Measurements from ENCODE around the gene TLCD3B. TPM values are rescaled to one million over a fixed set of nuclear protein-coding genes. Genes with fewer than 3 reads are reported as not detected.

The TLCD3B gene
- total and polyA plus RNA-seq, 2 experiments from 2014 or later = 0.13 TPM; not detected in 1

- peak overlapping the region; percentile 35 for H3K27ac ChIP-seq
- in situ Hi-C loops (cut with MboI) = no loop called here
- peaks cover 35% of the 10 kb centered on the region for H3K4me1 ChIP-seq (ENCODE audit: insufficient read depth)
- H4K20me1 ChIP-seq (ENCODE audit: insufficient read depth) = peaks cover 26% of the 10 kb centered on the region; the same call in 1 of the 2 replicates
- peaks cover 73% of the 10 kb centered on the region for H3F3A ChIP-seq (ENCODE audit: insufficient read depth)
- peaks cover 66% of the 10 kb centered on the region for H3K79me2 ChIP-seq (ENCODE audit: insufficient read depth)
- peak; percentile 65 for DNase-seq
- H3K9me3 ChIP-seq (ENCODE audit: low read depth) = no peaks in the 10 kb centered on the region
- H2AFZ ChIP-seq = no peak overlapping the region
- peak overlapping the region; percentile 92 for H3K9ac ChIP-seq
- no peaks in the 10 kb centered on the region for H3K27me3 ChIP-seq (replicated peaks; ENCODE audit: insufficient read depth)
- peak overlapping the region; percentile 82 for H3K4me3 ChIP-seq
- H3K9me2 ChIP-seq (ENCODE audit: insufficient read depth) = no peaks in the 10 kb centered on the region
- no peak for TF ChIP-seq EZH2 (IDR thresholded peaks at IDR 0.05; ENCODE audit: insufficient read depth, poor library complexity, severe bottlenecking)
- no peak for TF ChIP-seq EZH2phosphoT487 (IDR thresholded peaks at IDR 0.05; ENCODE audit: insufficient read depth, low read depth)
- peaks cover 60% of the 10 kb centered on the region for H3K36me3 ChIP-seq (ENCODE audit: low read depth)
- H3K4me2 ChIP-seq (ENCODE audit: unreplicated experiment) = peak overlapping the region; percentile 91
- WGBS, 2 experiments (ENCODE audit: low coverage in 1 of 2, low lambda C conversion rate in 2 of 2, missing lambda C conversion rate in 2 of 2) = 86 to 89% methylated on average over 17 of the region's 17 CpGs
Measured at GRCh38 chr16:30068750-30069610, 37.9 kb upstream of the TLCD3B start.

GRCh38 chr16:30068333-30068732 is 37.3 kb upstream of the TLCD3B start:
- no peaks in the 10 kb centered on the region for H3K9me3 ChIP-seq (ENCODE audit: low read depth)
- DNase-seq = no peak
- TF ChIP-seq EZH2 (IDR thresholded peaks at IDR 0.05; ENCODE audit: insufficient read depth, poor library complexity, severe bottlenecking) = no peak
- TF ChIP-seq EZH2phosphoT487 (IDR thresholded peaks at IDR 0.05; ENCODE audit: insufficient read depth, low read depth) = no peak
- H3F3A ChIP-seq (ENCODE audit: insufficient read depth) = peaks cover 71% of the 10 kb centered on the region
- peak overlapping the region; percentile 35 for H3K27ac ChIP-seq
- H3K4me2 ChIP-seq (ENCODE audit: unreplicated experiment) = peak overlapping the region; percentile 91
- no peaks in the 10 kb centered on the region for H3K9me2 ChIP-seq (ENCODE audit: insufficient read depth)
- WGBS, 2 experiments (ENCODE audit: low coverage in 1 of 2, low lambda C conversion rate in 2 of 2, missing lambda C conversion rate in 2 of 2) = 81 to 86% methylated on average over 9 of the region's 9 CpGs
- peaks cover 26% of the 10 kb centered on the region; the same call in 1 of the 2 replicates for H4K20me1 ChIP-seq (ENCODE audit: insufficient read depth)
- H3K79me2 ChIP-seq (ENCODE audit: insufficient read depth) = peaks cover 73% of the 10 kb centered on the region
- H3K9ac ChIP-seq = peak overlapping the region; percentile 92
- H3K4me1 ChIP-seq (ENCODE audit: insufficient read depth) = peaks cover 41% of the 10 kb centered on the region
- H3K27me3 ChIP-seq (replicated peaks; ENCODE audit: insufficient read depth) = no peaks in the 10 kb centered on the region
- in situ Hi-C loops (cut with MboI) = no loop called here
- H2AFZ ChIP-seq = no peak overlapping the region
- peak overlapping the region; percentile 82 for H3K4me3 ChIP-seq
- H3K36me3 ChIP-seq (ENCODE audit: low read depth) = peaks cover 56% of the 10 kb centered on the region

- TF ChIP-seq EZH2phosphoT487 (IDR thresholded peaks at IDR 0.05; ENCODE audit: insufficient read depth, low read depth) (no peak), EZH2 (IDR thresholded peaks at IDR 0.05; ENCODE audit: insufficient read depth, poor library complexity, severe bottlenecking) (no peak)
- Histone ChIP-seq H3K4me1 (ENCODE audit: insufficient read depth) (peaks cover 43% of the 10 kb centered on the region), H3K4me3 (peak overlapping the region; percentile 82), H2AFZ (no peak overlapping the region), H3K4me2 (ENCODE audit: unreplicated experiment) (peak overlapping the region; percentile 91), H3K27me3 (replicated peaks; ENCODE audit: insufficient read depth) (no peaks in the 10 kb centered on the region), H3K79me2 (ENCODE audit: insufficient read depth) (peaks cover 81% of the 10 kb centered on the region), H3K36me3 (ENCODE audit: low read depth) (peaks cover 51% of the 10 kb centered on the region), H3K9ac (peak overlapping the region; percentile 92), H4K20me1 (ENCODE audit: insufficient read depth) (peaks cover 26% of the 10 kb centered on the region; the same call in 1 of the 2 replicates), H3K9me2 (ENCODE audit: insufficient read depth) (no peaks in the 10 kb centered on the region), H3K27ac (peak overlapping the region; percentile 87; the same call in 1 of the 2 replicates), H3K9me3 (ENCODE audit: low read depth) (no peaks in the 10 kb centered on the region), H3F3A (ENCODE audit: insufficient read depth) (peaks cover 66% of the 10 kb centered on the region)
- DNase-seq = no peak
- in situ Hi-C loops (cut with MboI) = no loop called here
- 83 to 84% methylated on average over 6 of the region's 6 CpGs for WGBS, 2 experiments (ENCODE audit: low coverage in 1 of 2, low lambda C conversion rate in 2 of 2, missing lambda C conversion rate in 2 of 2)
Measured at GRCh38 chr16:30067584-30067916, 36.5 kb upstream of the TLCD3B start.

- H3K4me2 ChIP-seq (ENCODE audit: unreplicated experiment) = peak overlapping the region; percentile 91
- no peaks in the 10 kb centered on the region for H3K9me2 ChIP-seq (ENCODE audit: insufficient read depth)
- no peaks in the 10 kb centered on the region for H3K27me3 ChIP-seq (replicated peaks; ENCODE audit: insufficient read depth)
- peaks cover 43% of the 10 kb centered on the region for H3K4me1 ChIP-seq (ENCODE audit: insufficient read depth)
- H3K4me3 ChIP-seq = peak overlapping the region; percentile 82
- peak overlapping the region; percentile 87 for H3K27ac ChIP-seq
- H3F3A ChIP-seq (ENCODE audit: insufficient read depth) = peaks cover 61% of the 10 kb centered on the region
- DNase-seq = peak; percentile 40
- H4K20me1 ChIP-seq (ENCODE audit: insufficient read depth) = peaks cover 26% of the 10 kb centered on the region; the same call in 1 of the 2 replicates
- TF ChIP-seq EZH2phosphoT487 (IDR thresholded peaks at IDR 0.05; ENCODE audit: insufficient read depth, low read depth) = no peak
- TF ChIP-seq EZH2 (IDR thresholded peaks at IDR 0.05; ENCODE audit: insufficient read depth, poor library complexity, severe bottlenecking) = no peak
- H3K79me2 ChIP-seq (ENCODE audit: insufficient read depth) = peaks cover 85% of the 10 kb centered on the region
- peak overlapping the region; percentile 92 for H3K9ac ChIP-seq
- no peaks in the 10 kb centered on the region for H3K9me3 ChIP-seq (ENCODE audit: low read depth)
- in situ Hi-C loops (cut with MboI) = no loop called here
- WGBS, 2 experiments (ENCODE audit: low coverage in 1 of 2, low lambda C conversion rate in 2 of 2, missing lambda C conversion rate in 2 of 2) = 35 to 37% methylated on average over 21 of the region's 21 CpGs
- H2AFZ ChIP-seq = no peak overlapping the region
- H3K36me3 ChIP-seq (ENCODE audit: low read depth) = peaks cover 46% of the 10 kb centered on the region
Measured at GRCh38 chr16:30066761-30067583, 35.9 kb upstream of the TLCD3B start.

Data from GM23248 (cell line).